Activated CD4-positive, alpha-beta T cell treated with anti-CD3 and anti-CD28 coated beads for 36 hours (primary cell): ENCODE measurements around the gene EXD1. TPM values are rescaled to one million over a fixed set of nuclear protein-coding genes. Genes with fewer than 3 reads are reported as not detected.

Source experiments
- ATAC-seq: fragments of 200-7000 bp; cut with Tn5 transposase; one replicate; pipeline ENCODE4 v1.10.0; 2021; ENCODE audit warnings: mild to moderate bottlenecking, moderate library complexity
- CTCF ChIA-PET: fragments of 350-600 bp; sonication (Branson Sonifier 250); formaldehyde crosslinking; loops from one replicate; lab custom pipeline; 2021; ENCODE audit warnings: antibody characterized with exemption; lab: Charles Lee
- POLR2A ChIA-PET: fragments of 350-600 bp; sonication (Branson Sonifier 250); formaldehyde crosslinking; loops from one replicate; lab custom pipeline; 2021; ENCODE audit warnings: antibody characterized with exemption, inconsistent platforms; lab: Charles Lee
- DNase-seq: peaks from one replicate; pipeline ENCODE4 v3.0.0-alpha.2; 2020
- H3K27ac Mint-ChIP-seq: one replicate; pipeline ENCODE4 v1.8.0; 2021; ENCODE audit warnings: mixed read lengths
- H3K27me3 Mint-ChIP-seq: one replicate; pipeline ENCODE4 v1.8.0; 2021; ENCODE audit warnings: mixed read lengths
- H3K36me3 Mint-ChIP-seq: one replicate; pipeline ENCODE4 v1.8.0; 2021; ENCODE audit warnings: low read depth, mixed read lengths
- H3K4me1 Mint-ChIP-seq: one replicate; pipeline ENCODE4 v1.8.0; 2021; ENCODE audit warnings: mixed read lengths
- H3K4me3 Mint-ChIP-seq: one replicate; pipeline ENCODE4 v1.8.0; 2021; ENCODE audit warnings: mild to moderate bottlenecking, moderate library complexity, mixed read lengths
- H3K9me3 Mint-ChIP-seq: one replicate; pipeline ENCODE4 v1.8.0; 2021; ENCODE audit warnings: low read depth, mixed read lengths
- intact Hi-C, 2 experiments: fragments of 100-400 bp; cut with DNase I in 1 of 2; cut with micrococcal nuclease in 1 of 2; formaldehyde crosslinking; loops; one replicate each; pipeline versions ENCODE4 v1.14.2 to v1.15.1; 2022 to 2024; cut with DNase I, micrococcal nuclease
- total RNA-seq, 2 experiments: library from RNA; stranded (reverse); gene quantifications; one replicate each; pipeline ENCODE4 v1.2.3, GENCODE V29; 2021

Gene EXD1
- total RNA-seq, 2 experiments from 2014 or later = not detected

GRCh38 chr15:41231422-41232226 lies 1.1 kb upstream of the EXD1 start:
- peaks cover 29% of the 10 kb centered on the region for H3K4me1 Mint-ChIP-seq
- no peaks in the 10 kb centered on the region for H3K36me3 Mint-ChIP-seq
- no peak for DNase-seq
- POLR2A ChIA-PET = interaction anchor here (0.7 to 1.2 kb wide), 6 partner anchors 52 to 429 kb away, joined by 3 to 11 read pairs (median 6); partner anchors contain the start of genes CHAC1, INO80, MGA and NUSAP1
- H3K27ac Mint-ChIP-seq = peak overlapping the region; percentile 86
- peak; percentile 63 for ATAC-seq
- CTCF ChIA-PET = interaction anchor here (0.6 to 2.7 kb wide), 22 partner anchors 10 to 1414 kb away, joined by 3 to 8 read pairs (median 4); partner anchors contain the start of genes CHAC1, INO80, NUSAP1 and OIP5
- H3K9me3 Mint-ChIP-seq = no peaks in the 10 kb centered on the region
- intact Hi-C loops = loop anchor here (1.0 to 5.0 kb wide), 20 partner anchors 52 to 1346 kb away; partner anchors contain the start of genes CHAC1 (in 2 of the 2), NUSAP1 (in 2 of the 2), OIP5 (in 2 of the 2) and DNAJC17 (in 1 of the 2)
- no peaks in the 10 kb centered on the region for H3K27me3 Mint-ChIP-seq
- H3K4me3 Mint-ChIP-seq = peak overlapping the region; percentile 87

- Mint-ChIP-seq H3K4me1 (peaks cover 29% of the 10 kb centered on the region), H3K27ac (peak overlapping the region; percentile 86), H3K36me3 (no peaks in the 10 kb centered on the region), H3K9me3 (no peaks in the 10 kb centered on the region), H3K4me3 (peak overlapping the region; percentile 87), H3K27me3 (no peaks in the 10 kb centered on the region)
- ChIA-PET POLR2A (interaction anchor here (1.2 kb wide), 1 partner anchor 53 kb away, joined by 5 read pairs; no protein-coding TSS in a partner anchor), CTCF (interaction anchor here (0.7 to 2.7 kb wide), 11 partner anchors 11 to 417 kb away, joined by 3 to 8 read pairs (median 3); partner anchors contain the start of genes CHAC1, NUSAP1 and OIP5)
- ATAC-seq (no peak), DNase-seq (no peak)
- intact Hi-C loops = loop anchor here (1.0 to 5.0 kb wide), 10 partner anchors 187 to 1347 kb away; partner anchors contain the start of genes CHAC1 (in 1 of the 2), EHD4 (in 1 of the 2), INAFM2 (in 1 of the 2) and JMJD7 (in 1 of the 2)
Measured at GRCh38 chr15:41230345-41230649, 260 bp downstream of the EXD1 start.

GRCh38 chr15:41219381-41219780 lies 11.2 kb downstream of the EXD1 start:
- intact Hi-C loops = no loop called here
- POLR2A ChIA-PET = no interaction called here
- ATAC-seq (no peak), DNase-seq (no peak)
- Mint-ChIP-seq H3K4me3 (no peak overlapping the region), H3K27ac (no peak overlapping the region), H3K9me3 (no peaks in the 10 kb centered on the region), H3K27me3 (peaks cover 9% of the 10 kb centered on the region), H3K4me1 (no peaks in the 10 kb centered on the region), H3K36me3 (no peaks in the 10 kb centered on the region)
- CTCF ChIA-PET = interaction anchor here (0.7 to 2.3 kb wide), 4 partner anchors 11 to 1246 kb away, joined by 3 to 7 read pairs (median 4); partner anchors contain the start of genes CHP1 and EXD1

- H3K4me3 Mint-ChIP-seq = no peak overlapping the region
- H3K4me1 Mint-ChIP-seq = no peaks in the 10 kb centered on the region
- no peak overlapping the region for H3K27ac Mint-ChIP-seq
- no peak for ATAC-seq
- intact Hi-C loops = no loop called here
- POLR2A ChIA-PET = no interaction called here
- H3K36me3 Mint-ChIP-seq = no peaks in the 10 kb centered on the region
- no peaks in the 10 kb centered on the region for H3K9me3 Mint-ChIP-seq
- peaks cover 9% of the 10 kb centered on the region for H3K27me3 Mint-ChIP-seq
- CTCF ChIA-PET = interaction anchor here (0.7 to 2.3 kb wide), 2 partner anchors 12 to 32 kb away, joined by 3 to 7 read pairs; partner anchors contain the start of genes CHP1 and EXD1
- no peak for DNase-seq
Measured at GRCh38 chr15:41218851-41219250, 11.7 kb downstream of the EXD1 start.

GRCh38 chr15:41215708-41216107 lies 14.8 kb downstream of the EXD1 start:
- Mint-ChIP-seq H3K27me3 (peaks cover 7% of the 10 kb centered on the region), H3K4me3 (no peak overlapping the region), H3K36me3 (no peaks in the 10 kb centered on the region), H3K4me1 (no peaks in the 10 kb centered on the region), H3K9me3 (no peaks in the 10 kb centered on the region), H3K27ac (no peak overlapping the region)
- ChIA-PET CTCF (no interaction called here), POLR2A (no interaction called here)
- no peak for DNase-seq
- ATAC-seq = no peak
- intact Hi-C loops = no loop called here

- Mint-ChIP-seq H3K27ac (no peak overlapping the region), H3K36me3 (no peaks in the 10 kb centered on the region), H3K9me3 (no peaks in the 10 kb centered on the region), H3K27me3 (peaks cover 1% of the 10 kb centered on the region), H3K4me1 (no peaks in the 10 kb centered on the region), H3K4me3 (no peak overlapping the region)
- intact Hi-C loops = no loop called here
- ATAC-seq (no peak), DNase-seq (no peak)
- CTCF ChIA-PET = interaction anchor here (0.6 to 1.4 kb wide), 4 partner anchors 13 to 1191 kb away, joined by 3 to 4 read pairs (median 3); no protein-coding TSS in a partner anchor
- POLR2A ChIA-PET = no interaction called here
Measured at GRCh38 chr15:41207687-41208448, 22.7 kb downstream of the EXD1 start.

GRCh38 chr15:41205315-41205714 lies 25.2 kb downstream of the EXD1 start:
- no peaks in the 10 kb centered on the region for H3K36me3 Mint-ChIP-seq
- intact Hi-C loops = no loop called here
- H3K27me3 Mint-ChIP-seq = peaks cover 1% of the 10 kb centered on the region
- ChIA-PET POLR2A (no interaction called here), CTCF (no interaction called here)
- no peak overlapping the region for H3K27ac Mint-ChIP-seq
- ATAC-seq = no peak
- H3K4me3 Mint-ChIP-seq = no peak overlapping the region
- DNase-seq = no peak
- H3K9me3 Mint-ChIP-seq = no peaks in the 10 kb centered on the region
- no peaks in the 10 kb centered on the region for H3K4me1 Mint-ChIP-seq

GRCh38 chr15:41203395-41203794 lies 27.2 kb downstream of the EXD1 start:
- no peak overlapping the region for H3K4me3 Mint-ChIP-seq
- no peaks in the 10 kb centered on the region for H3K36me3 Mint-ChIP-seq
- intact Hi-C loops = loop anchor here in 1 of 2 experiments (5.0 kb wide), 1 partner anchor 54 kb away; no protein-coding TSS in a partner anchor
- no peak for DNase-seq
- CTCF ChIA-PET = no interaction called here
- H3K27ac Mint-ChIP-seq = no peak overlapping the region
- no peaks in the 10 kb centered on the region for H3K9me3 Mint-ChIP-seq
- POLR2A ChIA-PET = no interaction called here
- peaks cover 1% of the 10 kb centered on the region for H3K27me3 Mint-ChIP-seq
- ATAC-seq = no peak
- no peaks in the 10 kb centered on the region for H3K4me1 Mint-ChIP-seq

GRCh38 chr15:41199470-41199869 lies 31.1 kb downstream of the EXD1 start:
- no peak overlapping the region for H3K27ac Mint-ChIP-seq
- no peaks in the 10 kb centered on the region for H3K4me1 Mint-ChIP-seq
- no peak overlapping the region for H3K4me3 Mint-ChIP-seq
- ChIA-PET POLR2A (no interaction called here), CTCF (no interaction called here)
- intact Hi-C loops = no loop called here
- no peaks in the 10 kb centered on the region for H3K36me3 Mint-ChIP-seq
- no peak for DNase-seq
- no peaks in the 10 kb centered on the region for H3K9me3 Mint-ChIP-seq
- no peak for ATAC-seq
- H3K27me3 Mint-ChIP-seq = no peaks in the 10 kb centered on the region

GRCh38 chr15:41194444-41194843 lies 36.1 kb downstream of the EXD1 start:
- Mint-ChIP-seq H3K36me3 (no peaks in the 10 kb centered on the region), H3K4me3 (no peak overlapping the region), H3K9me3 (no peaks in the 10 kb centered on the region), H3K4me1 (no peaks in the 10 kb centered on the region), H3K27me3 (no peaks in the 10 kb centered on the region), H3K27ac (no peak overlapping the region)
- ATAC-seq (no peak), DNase-seq (no peak)
- POLR2A ChIA-PET = interaction anchor here (0.7 kb wide), 1 partner anchor 568 kb away, joined by 3 read pairs; no protein-coding TSS in a partner anchor
- intact Hi-C loops = no loop called here
- CTCF ChIA-PET = interaction anchor here (1.8 kb wide), 1 partner anchor 9 kb away, joined by 5 read pairs; no protein-coding TSS in a partner anchor

GRCh38 chr15:41183581-41183980 lies 47.0 kb downstream of the EXD1 start:
- no peaks in the 10 kb centered on the region for H3K36me3 Mint-ChIP-seq
- H3K4me3 Mint-ChIP-seq = no peak overlapping the region
- ChIA-PET CTCF (interaction anchor here (0.6 to 3.0 kb wide), 12 partner anchors 8 to 325 kb away, joined by 3 to 55 read pairs (median 3); partner anchors contain the start of gene CHP1), POLR2A (no interaction called here)
- H3K27me3 Mint-ChIP-seq = no peaks in the 10 kb centered on the region
- DNase-seq (no peak), ATAC-seq (no peak)
- no peaks in the 10 kb centered on the region for H3K4me1 Mint-ChIP-seq
- intact Hi-C loops = loop anchor here in 1 of 2 experiments (10.0 kb wide), 1 partner anchor 169 kb away; no protein-coding TSS in a partner anchor
- H3K27ac Mint-ChIP-seq = no peak overlapping the region
- no peaks in the 10 kb centered on the region for H3K9me3 Mint-ChIP-seq
